ENCODE data around the gene SLC5A1.
A peak's percentile ranks its signal among the peaks of the same experiment; 100 is the strongest.

The SLC5A1 gene

GRCh38 chr22:32052244-32052643 is 9.2 kb downstream of the SLC5A1 start:
- DNase-seq: no peak

DNA sequence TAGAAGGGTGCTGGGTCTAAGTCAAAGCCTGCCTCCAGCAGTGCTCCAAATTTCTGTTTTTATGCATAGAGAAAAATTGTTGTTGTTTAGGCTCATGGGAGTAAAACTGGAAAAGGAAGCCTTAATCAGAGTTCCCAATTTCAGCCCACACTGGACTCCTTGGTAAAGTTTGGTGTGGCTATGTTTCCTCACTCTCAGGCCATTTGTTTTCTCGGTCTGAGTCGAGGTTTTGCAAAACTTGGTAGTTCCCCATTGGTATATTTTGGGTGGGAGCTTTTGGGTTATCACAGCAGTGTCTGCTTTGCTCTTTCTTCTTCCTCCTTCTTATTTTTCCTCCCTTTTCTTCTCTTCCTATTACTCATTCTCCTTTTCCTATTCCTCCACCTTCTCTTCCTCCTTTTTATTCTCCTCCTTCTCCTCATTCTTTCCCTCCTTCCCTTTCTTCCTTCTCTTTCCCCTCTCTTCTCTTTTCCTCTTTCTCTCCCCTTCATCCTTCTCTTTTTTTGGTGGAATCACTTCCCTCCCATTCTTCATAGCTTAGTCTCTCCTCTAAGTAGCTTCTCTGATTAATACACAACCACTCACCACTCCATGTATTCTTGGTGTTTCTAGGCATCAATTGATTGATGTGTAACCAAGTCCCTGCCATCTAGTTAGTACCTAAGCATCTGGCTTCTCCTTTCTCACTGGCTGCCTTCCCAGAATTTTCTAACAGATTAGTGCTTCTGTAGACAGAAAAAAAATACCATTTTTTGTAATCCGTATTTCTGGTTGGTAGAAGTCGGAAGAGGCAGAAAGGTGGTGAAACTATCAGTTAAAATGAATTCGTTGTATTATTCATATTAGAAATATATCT is 10.1 kb downstream of the SLC5A1 start:
- DNase-seq: no peak

DNA sequence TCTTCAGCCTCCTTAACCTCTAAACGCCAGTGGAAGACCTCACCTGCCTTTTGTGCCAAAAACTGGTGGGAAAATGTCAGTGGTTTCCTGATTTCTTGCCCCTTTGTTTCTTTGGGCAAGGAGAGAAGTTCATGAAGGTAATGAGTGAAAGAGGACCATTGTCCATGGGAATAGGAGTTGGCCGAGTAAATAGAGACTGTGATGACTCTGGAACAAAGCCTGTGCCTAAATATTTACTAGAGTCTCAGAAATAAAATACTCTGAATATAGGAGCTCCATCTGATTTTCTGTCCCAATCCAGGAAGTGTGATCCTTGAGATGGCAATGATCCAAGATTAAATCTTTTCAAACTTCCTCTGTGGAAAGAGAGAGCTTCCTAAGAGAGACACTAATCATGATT is 12.0 kb downstream of the SLC5A1 start:
- no peak for DNase-seq

DNA sequence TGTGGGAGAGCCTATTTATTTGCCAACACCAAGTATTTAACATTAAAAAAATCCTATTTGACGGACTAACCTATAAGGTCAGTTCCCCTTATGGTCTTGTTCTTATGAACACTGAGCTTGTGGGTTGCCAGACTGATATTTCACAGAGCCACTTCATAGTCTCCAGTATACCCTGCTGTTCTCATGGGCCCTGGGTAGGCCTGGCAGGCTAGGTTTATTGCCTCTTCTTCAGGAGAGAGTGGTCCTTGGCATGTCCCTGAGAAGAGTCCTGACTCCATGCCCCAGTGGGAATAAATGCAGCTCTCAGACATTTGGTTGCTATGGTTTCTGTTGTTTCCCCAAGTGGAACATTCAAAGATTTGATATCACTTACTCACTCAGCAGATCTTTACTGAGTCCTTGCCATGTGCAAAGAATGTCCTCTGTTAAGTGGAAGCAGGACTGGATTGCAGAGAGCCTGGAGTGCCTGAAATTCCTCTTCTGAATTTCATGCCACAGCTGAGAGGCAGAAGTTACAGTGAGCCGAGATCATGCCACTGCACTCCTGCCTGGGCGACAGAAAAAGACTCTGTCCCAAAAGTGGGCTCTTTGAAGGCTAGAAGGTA is 15.7 kb downstream of the SLC5A1 start:
- DNase-seq: no peak

GRCh38 chr22:32059426-32059825 is 16.4 kb downstream of the SLC5A1 start:
- no peak for DNase-seq

DNA sequence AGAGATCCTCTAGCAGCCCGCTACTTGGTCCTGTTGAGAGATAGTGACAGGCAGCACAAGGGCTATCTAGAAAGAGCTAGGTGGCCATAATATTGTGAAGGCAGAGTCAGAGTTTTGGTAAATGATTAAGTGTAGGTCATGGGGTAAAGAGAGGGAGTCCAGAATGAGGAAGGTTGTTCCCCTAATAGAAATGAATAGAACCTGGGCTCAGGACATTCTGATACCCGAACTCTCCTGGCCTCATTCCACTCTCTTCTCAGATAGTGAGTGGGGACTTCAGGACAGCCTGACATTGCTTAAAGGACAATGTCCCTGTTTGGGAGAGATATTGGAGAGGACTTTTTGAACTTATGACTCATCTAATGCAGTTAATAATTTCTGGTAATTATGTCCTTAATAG is 20.6 kb downstream of the SLC5A1 start:
- no peak for DNase-seq

DNA sequence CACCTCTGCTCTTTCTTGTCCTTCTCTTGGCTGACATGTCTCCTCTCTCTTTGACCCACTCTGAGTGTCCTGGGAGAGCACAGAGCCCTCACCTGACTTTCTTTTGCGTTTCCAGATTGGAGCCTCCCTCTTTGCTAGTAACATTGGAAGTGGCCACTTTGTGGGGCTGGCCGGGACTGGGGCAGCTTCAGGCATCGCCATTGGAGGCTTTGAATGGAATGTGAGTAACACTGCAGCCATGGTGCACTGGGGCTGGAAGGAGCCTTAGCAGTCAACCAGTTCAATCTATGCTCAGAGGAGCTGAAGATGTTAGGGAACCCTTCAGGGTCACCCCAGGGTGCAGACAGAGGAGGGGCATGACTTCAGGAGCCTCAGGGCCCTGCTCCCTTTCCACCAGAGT is 23.8 kb downstream of the SLC5A1 start:
- DNase-seq: no peak

GRCh38 chr22:32067613-32068012 is 24.6 kb downstream of the SLC5A1 start:
- no peak for DNase-seq

DNA sequence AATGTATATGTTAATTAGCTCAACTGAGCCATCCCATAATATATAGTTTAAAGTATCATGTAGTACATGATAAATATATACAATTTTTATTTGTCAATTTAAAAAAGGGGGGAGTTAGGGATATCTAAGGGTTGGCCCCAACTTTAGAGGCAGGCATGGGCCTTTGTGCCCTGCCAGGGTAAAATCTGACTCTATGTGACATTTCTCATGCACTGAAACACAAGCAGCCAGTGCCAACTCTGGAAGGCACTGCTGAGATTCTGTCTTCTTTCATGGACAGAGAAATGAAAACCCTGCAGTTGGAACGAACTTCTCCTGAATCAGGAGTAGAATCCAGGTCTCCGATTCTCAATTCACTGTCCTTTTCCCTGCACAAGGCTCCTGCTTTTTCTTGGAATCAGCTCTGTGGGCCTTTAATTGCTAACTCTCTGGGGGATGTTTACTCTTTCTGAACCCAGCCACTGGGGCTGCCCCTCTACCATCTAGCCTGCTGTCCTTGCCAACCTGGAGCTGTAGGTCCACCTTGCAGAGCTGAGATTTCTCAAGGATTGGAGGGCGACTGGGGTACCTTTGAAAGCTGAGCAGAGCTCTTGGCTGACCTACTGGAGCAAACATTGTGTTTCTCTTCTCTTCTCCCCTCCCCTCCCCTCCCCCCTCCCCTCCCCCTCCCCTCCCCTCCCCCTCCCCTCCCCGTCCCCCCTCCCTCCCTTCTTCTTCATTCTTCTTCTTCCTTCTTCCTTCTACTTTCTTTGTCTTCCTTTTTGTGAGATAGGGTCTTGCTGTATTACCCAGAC is 26.7 kb downstream of the SLC5A1 start:
- no peak for DNase-seq

DNA sequence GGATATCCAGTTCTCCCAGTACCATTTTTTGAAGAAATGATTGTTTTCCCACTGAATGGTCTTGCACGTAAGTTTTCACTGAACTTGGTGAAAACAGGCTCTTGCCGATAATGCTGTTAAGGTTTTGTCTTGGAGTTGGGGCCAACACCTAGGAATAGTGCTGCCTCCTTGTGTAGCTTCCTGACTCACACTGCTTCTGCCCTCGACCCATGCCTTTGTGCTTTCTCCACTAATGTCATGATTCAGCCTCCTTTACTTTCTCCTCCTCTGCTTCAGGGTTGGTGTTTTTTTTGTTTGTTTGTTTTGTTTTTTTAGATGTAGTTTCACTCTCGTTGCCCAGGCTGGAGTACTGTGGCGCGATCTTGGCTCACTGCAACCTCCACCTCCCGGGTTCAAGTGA is 30.2 kb downstream of the SLC5A1 start:
- DNase-seq: no peak

- DNase-seq: no peak
These were observed 30.8 kb downstream of the SLC5A1 start for GRCh38 chr22:32073823-32074380.

DNA sequence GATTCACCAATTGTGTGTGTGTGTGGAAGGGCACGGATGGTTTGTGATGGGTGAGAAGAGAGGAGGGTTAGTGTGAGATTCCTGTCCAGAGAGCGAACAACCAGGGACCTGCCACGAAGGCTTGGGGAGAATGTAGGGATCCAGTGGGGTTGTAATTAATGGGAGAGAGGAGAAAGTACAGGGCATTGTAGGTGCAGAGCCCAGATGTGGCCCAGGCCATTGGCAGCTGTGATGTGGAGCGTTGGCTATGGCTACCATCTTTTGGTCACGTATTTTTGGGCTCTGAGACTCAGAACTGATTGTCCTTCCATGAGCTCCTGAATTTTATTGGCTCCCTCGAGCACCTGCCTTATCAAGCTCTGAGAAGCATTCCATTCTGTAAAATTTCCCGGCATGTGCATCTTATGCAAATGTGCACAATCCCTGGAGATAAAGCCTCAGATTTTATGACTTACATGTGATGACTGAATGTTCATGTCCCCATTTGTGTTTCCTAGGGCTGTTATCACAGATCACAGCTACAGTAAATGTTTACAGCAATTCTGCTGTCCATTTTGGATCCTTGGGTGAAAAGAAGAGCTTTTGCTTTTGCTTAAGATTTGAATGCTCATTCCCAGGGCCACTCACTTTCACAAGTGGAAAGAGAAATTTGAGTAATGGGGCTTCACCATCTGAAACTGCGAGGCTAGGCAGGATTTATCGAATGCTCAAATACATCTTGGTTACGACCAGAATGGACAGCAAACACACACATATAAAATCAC is 33.1 kb downstream of the SLC5A1 start:
- DNase-seq: no peak

- DNase-seq: no peak
These were observed 33.7 kb downstream of the SLC5A1 start for GRCh38 chr22:32076761-32077084.

GRCh38 chr22:32077151-32077550 is 34.1 kb downstream of the SLC5A1 start:
- no peak for DNase-seq

DNA sequence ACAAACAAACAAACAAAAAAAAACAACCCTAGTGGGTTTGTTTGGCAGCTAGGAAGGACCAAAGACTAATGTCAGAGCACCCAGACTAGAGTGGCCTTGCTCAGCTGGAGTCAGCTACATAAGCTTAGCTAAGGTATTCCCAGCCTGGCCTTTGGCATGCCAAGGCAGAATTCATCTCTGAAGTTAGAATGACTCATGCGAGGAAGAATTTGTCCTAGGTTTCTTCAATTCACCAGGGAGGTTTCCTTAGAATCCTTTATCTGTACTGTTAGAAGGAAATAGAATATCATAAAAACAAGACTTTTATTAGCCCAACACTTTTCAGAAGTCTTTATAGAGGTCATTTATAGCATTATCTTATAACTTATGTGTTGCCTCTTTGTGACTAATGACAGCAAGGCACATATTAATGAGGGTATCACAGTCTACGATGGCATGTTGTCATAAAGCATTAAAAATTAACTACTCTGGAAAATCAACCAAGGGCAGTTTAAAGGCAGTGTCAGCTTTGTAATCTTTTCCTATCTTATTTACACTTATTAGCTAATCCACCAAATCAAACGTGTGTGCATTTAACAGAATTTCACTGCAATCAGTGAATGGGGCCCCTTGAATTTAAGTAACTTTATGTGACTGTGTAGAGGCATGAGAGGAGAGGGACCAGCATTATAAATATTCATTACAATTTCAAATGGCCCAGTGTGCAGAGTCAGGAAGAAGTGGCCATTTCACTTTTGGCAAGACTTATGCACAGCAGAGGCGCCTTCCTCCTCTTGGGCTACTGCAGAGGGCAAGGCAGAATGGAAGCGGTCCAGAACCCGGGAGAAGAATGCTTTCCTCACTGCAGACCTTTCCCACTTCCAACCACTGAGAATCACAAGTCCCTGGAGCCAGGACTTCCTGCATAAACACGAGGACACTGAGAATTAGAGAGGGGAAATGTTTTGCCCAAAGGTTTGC is 36.3 kb downstream of the SLC5A1 start:
- DNase-seq: no peak

- DNase-seq: peak; percentile 47
These were observed 37.8 kb downstream of the SLC5A1 start for GRCh38 chr22:32080904-32081303.

DNA sequence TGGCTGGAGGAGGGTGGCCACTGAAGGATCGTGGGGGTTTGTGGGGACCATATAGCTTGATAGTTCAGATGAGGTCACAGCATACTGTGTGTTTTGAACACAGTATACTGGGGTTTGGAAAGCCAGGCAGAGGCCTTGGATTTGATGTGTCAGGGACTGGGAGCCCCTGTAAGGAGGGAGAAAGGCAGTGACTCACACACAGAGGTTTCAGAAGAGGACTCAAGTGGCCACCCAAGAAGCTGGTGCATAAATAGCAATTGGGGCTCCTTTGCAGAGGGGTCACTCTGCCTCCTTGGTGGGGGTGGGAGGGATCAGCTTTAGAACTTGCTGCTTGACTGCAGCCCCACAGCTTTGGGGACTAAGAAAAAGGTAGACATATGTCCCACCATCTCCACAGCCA is 39.3 kb downstream of the SLC5A1 start:
- DNase-seq: no peak

GRCh38 chr22:32083000-32083399 is 39.9 kb downstream of the SLC5A1 start:
- DNase-seq: no peak

- DNase-seq: no peak
These were observed 40.8 kb downstream of the SLC5A1 start for GRCh38 chr22:32083814-32084213.

DNA sequence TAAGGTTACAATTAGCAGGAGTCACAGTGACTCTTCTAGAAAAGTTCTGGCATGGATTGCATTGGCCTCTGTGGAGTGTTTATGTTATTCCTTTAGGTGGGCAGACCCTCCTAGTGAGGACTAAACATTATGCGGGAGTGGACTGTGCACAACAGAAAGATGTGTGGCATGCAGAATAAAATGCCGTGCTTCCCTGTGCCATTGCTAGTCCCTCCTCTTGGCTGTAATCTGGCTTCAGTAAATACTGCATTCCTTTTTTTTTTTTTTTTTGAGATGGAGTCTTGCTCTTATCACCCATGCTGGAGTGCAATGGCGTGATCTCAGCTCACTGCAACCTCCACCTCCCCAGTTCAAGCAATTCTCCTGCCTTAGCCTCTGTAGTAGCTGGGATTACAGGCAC is 45.0 kb downstream of the SLC5A1 start:
- no peak for DNase-seq

GRCh38 chr22:32097018-32097417 is 54.0 kb downstream of the SLC5A1 start:
- no peak for DNase-seq
